HUES64 (cell line): Measurements from ENCODE around the gene SELENOI.
"Not testable (repeated sequence)": the region's sequence is repeated elsewhere in the genome, so short reads cannot be mapped to it uniquely, and the experiment has no call there.

Experiments used
- H3K27ac ChIP-seq: 2 replicates; pipeline ENCODE4 v1.7.0; 2013; ENCODE audit warnings: low read depth, low read length, inconsistent platforms
- H3K27me3 ChIP-seq: 2 replicates; pipeline ENCODE4 v1.6.1; 2013; ENCODE audit warnings: mild to moderate bottlenecking, low read length; ENCODE audit not compliant: insufficient read depth
- H3K36me3 ChIP-seq: 2 replicates; pipeline ENCODE4 v1.6.1; 2013; ENCODE audit warnings: mild to moderate bottlenecking, low read length; ENCODE audit not compliant: insufficient read depth
- H3K4me1 ChIP-seq: 2 replicates; pipeline ENCODE4 v1.6.1; 2013; ENCODE audit warnings: mild to moderate bottlenecking, low read length, moderate library complexity; ENCODE audit not compliant: insufficient read depth
- H3K4me3 ChIP-seq: 2 replicates; pipeline ENCODE4 v1.5.1; 2013; ENCODE audit warnings: mild to moderate bottlenecking, low read length, moderate library complexity
- H3K9ac ChIP-seq: 2 replicates; pipeline ENCODE4 v1.6.1; 2013; ENCODE audit warnings: mild to moderate bottlenecking, low read depth, low read length
- H3K9me3 ChIP-seq: 2 replicates; pipeline ENCODE4 v1.6.1; 2013; ENCODE audit warnings: low read depth, low read length; ENCODE audit not compliant: insufficient read depth
- WGBS: fragments of 150-250, 120-280 bp; methylation state at CpG from one replicate; pipeline ENCODE4 v1.1.7; 2013; ENCODE audit warnings: missing lambda C conversion rate; 5-methylcytosine and 5-hydroxymethylcytosine counted together

SELENOI gene

GRCh38 chr2:26359886-26360473, 14.0 kb downstream of the SELENOI start:
- no peak overlapping the region for H3K27ac ChIP-seq
- 88% methylated on average over 3 of the region's 4 CpGs for WGBS
- H3K36me3 ChIP-seq, result peaks cover 16% of the 10 kb centered on the region; the same call in 1 of the 2 replicates
- H3K9ac ChIP-seq, result no peak overlapping the region
- no peaks in the 10 kb centered on the region for H3K9me3 ChIP-seq
- H3K4me3 ChIP-seq, result no peak overlapping the region
- H3K4me1 ChIP-seq, result peaks cover 14% of the 10 kb centered on the region
- H3K27me3 ChIP-seq, result no peaks in the 10 kb centered on the region

DNA sequence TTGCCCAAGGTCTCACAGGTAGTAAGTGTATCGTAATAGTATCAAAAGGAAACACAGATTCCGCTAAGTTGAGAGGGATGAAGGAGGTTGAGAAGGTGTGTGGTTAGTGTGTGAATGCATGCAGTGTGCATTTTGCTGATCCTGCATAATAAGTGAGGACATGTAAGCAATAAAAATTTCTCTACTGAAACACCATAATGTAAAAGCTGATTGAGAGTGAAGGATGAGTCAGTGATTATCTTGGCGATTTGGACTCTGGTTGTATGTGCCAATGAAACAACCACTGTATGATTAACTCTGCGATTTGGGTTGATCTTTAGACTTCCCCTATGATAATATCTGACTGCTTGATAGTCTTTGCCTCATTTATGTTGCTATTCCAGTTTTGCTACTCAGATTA, 17.4 kb downstream of the SELENOI start:
- no peak overlapping the region for H3K4me3 ChIP-seq
- H3K36me3 ChIP-seq, result peaks cover 39% of the 10 kb centered on the region
- no peak overlapping the region for H3K27ac ChIP-seq
- no peak overlapping the region for H3K9ac ChIP-seq
- no peaks in the 10 kb centered on the region for H3K27me3 ChIP-seq
- no peaks in the 10 kb centered on the region for H3K9me3 ChIP-seq
- 97% methylated on average over 4 of the region's 4 CpGs for WGBS
- H3K4me1 ChIP-seq, result no peaks in the 10 kb centered on the region

DNA sequence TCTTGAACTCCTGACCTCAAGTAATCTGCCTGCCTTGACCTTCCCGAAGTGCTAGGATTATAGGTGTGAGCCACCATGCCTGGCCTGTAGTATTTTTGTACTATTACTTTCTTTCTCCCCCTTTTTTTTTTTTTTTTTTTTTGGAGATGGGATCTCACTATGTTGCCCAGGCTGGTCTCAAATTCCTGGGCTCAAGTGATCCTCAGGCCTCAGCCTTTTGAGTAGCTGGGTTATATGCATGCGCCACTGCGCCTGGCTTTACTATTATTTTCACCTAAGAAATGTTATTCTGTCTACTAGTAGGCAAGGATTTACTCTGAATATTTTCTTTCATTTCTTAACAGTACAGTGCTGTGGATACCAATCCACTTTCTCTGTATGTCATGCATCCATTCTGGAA, 18.0 kb downstream of the SELENOI start:
- Histone ChIP-seq H3K27me3 (no peaks in the 10 kb centered on the region), H3K36me3 (peaks cover 45% of the 10 kb centered on the region), H3K4me1 (no peaks in the 10 kb centered on the region), H3K27ac (no peak overlapping the region), H3K4me3 (no peak overlapping the region), H3K9ac (no peak overlapping the region), H3K9me3 (no peaks in the 10 kb centered on the region)
- 73% methylated on average over 3 of the region's 3 CpGs for WGBS

DNA sequence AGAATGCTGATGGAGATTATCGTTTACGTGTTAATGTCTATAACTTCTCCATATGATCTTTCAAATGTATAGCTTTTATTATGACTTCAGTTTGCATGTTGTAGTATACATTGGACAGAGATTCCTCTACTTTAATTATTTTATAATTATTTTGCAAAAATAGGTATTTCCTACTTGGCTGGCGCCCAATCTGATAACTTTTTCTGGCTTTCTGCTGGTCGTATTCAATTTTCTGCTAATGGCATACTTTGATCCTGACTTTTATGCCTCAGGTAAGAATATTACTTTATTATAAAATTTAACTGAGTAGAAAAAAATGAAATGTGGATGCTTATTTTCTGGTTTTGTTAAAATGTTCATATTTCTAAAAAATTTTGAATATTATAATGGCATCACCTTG, 18.7 kb downstream of the SELENOI start:
- H3K9me3 ChIP-seq, result no peaks in the 10 kb centered on the region
- no peak overlapping the region for H3K27ac ChIP-seq
- H3K36me3 ChIP-seq, result peaks cover 52% of the 10 kb centered on the region
- no peaks in the 10 kb centered on the region for H3K27me3 ChIP-seq
- H3K4me3 ChIP-seq, result no peak overlapping the region
- no peak overlapping the region for H3K9ac ChIP-seq
- WGBS, result 100% methylated on average over 4 of the region's 4 CpGs
- no peaks in the 10 kb centered on the region for H3K4me1 ChIP-seq

DNA sequence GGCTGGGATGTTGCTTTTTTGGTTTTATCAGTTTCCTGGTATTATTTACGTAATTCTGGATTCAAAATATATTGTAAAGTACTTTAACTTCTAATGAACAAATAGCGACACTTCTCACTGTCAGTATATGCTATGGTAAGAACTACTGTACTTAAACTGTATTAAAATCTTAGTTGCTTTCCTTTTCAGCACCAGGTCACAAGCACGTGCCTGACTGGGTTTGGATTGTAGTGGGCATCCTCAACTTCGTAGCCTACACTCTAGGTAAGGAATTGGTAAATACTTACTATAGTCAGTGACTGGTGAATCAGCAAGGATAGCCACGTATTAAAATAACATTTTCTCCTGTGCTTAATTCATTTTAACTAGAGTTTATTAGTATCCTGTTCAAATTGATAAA, 21.0 kb downstream of the SELENOI start:
- Histone ChIP-seq H3K4me3 (no peak overlapping the region), H3K36me3 (peaks cover 56% of the 10 kb centered on the region), H3K27me3 (no peaks in the 10 kb centered on the region), H3K9ac (no peak overlapping the region), H3K27ac (no peak overlapping the region), H3K9me3 (peaks cover 3% of the 10 kb centered on the region; the same call in 1 of the 2 replicates), H3K4me1 (no peaks in the 10 kb centered on the region)
- WGBS, result 94% methylated on average over 3 of the region's 5 CpGs

DNA sequence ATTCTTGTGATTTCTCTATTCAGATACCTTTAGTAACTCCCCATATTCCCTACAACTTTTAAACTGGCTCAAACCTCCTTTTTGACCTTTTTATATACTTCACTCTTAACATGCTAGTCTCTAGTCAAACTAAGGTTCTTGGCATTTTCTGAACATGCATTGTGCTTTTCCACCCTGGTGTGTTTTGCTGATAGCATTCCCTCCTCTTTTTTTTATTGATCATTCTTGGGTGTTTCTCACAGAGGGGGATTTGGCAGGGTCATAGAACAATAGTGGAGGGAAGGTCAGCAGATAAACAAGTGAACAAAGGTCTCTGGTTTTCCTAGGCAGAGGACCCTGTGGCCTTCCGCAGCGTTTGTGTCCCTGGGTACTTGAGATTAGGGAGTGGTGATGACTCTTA, 23.7 kb downstream of the SELENOI start:
- not testable (repeated sequence) for H3K4me1 ChIP-seq, H3K9ac ChIP-seq, H3K27ac ChIP-seq, H3K27me3 ChIP-seq, H3K4me3 ChIP-seq, H3K9me3 ChIP-seq
- H3K36me3 ChIP-seq, result peaks cover 74% of the 10 kb centered on the region
- WGBS, result no CpG with 5 or more reads among the region's 2 CpGs

GRCh38 chr2:26370909-26371308, 25.0 kb downstream of the SELENOI start:
- H3K27me3 ChIP-seq, H3K4me3 ChIP-seq, H3K27ac ChIP-seq, H3K4me1 ChIP-seq, H3K9ac ChIP-seq, H3K9me3 ChIP-seq: not testable (repeated sequence)
- WGBS, result 95% methylated on average over 19 of the region's 31 CpGs
- H3K36me3 ChIP-seq, result peaks cover 76% of the 10 kb centered on the region

GRCh38 chr2:26376799-26377198, 30.9 kb downstream of the SELENOI start:
- whole genome bisulfite sequencing, result 100% methylated on average over 1 of the region's 1 CpG
- H3K9me3 ChIP-seq, result peaks cover 1% of the 10 kb centered on the region; the same call in 1 of the 2 replicates
- H3K9ac ChIP-seq, result no peak overlapping the region
- H3K36me3 ChIP-seq, result peaks cover 92% of the 10 kb centered on the region
- no peak overlapping the region for H3K4me3 ChIP-seq
- H3K4me1 ChIP-seq, result no peaks in the 10 kb centered on the region
- H3K27ac ChIP-seq, result no peak overlapping the region
- no peaks in the 10 kb centered on the region for H3K27me3 ChIP-seq

- Histone ChIP-seq H3K27me3 (no peaks in the 10 kb centered on the region), H3K36me3 (peaks cover 85% of the 10 kb centered on the region), H3K4me1 (no peaks in the 10 kb centered on the region), H3K9ac (no peak overlapping the region), H3K27ac (no peak overlapping the region), H3K4me3 (no peak overlapping the region), H3K9me3 (no peaks in the 10 kb centered on the region)
- 100% methylated on average over 2 of the region's 2 CpGs for WGBS
Observed at GRCh38 chr2:26380281-26380680, 34.3 kb downstream of the SELENOI start.

GRCh38 chr2:26382564-26382963, 36.6 kb downstream of the SELENOI start:
- no peak overlapping the region for H3K4me3 ChIP-seq

GRCh38 chr2:26384183-26384582, 38.2 kb downstream of the SELENOI start:
- WGBS, result 95% methylated on average over 8 of the region's 9 CpGs

More at GRCh38 chr2:26382564-26382963, 36.6 kb downstream of the SELENOI start:
- H3K9ac ChIP-seq, result no peak overlapping the region
- no peaks in the 10 kb centered on the region for H3K27me3 ChIP-seq
- no peaks in the 10 kb centered on the region for H3K4me1 ChIP-seq
- 93% methylated on average over 3 of the region's 3 CpGs for WGBS
- no peak overlapping the region for H3K27ac ChIP-seq
- H3K36me3 ChIP-seq, result peaks cover 85% of the 10 kb centered on the region
- H3K9me3 ChIP-seq, result no peaks in the 10 kb centered on the region

DNA sequence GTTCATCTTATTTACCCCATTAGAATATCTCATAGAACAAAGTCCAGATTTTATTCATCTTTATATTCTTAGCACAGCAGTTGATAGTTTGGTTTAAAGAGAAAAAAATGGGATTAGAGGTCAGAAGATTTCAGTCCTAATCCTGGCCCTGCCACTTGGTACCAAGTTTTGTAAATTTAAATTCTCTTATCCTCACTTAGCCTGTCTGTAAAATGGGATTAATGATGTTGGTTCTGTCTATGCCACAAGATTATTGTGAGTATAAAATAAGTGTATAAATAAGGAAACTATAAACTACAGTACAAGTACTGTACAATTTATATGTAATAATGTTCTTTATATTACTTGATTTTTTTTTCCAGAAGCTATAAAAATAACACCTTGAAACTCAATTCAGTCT, 38.7 kb downstream of the SELENOI start:
- H3K27me3 ChIP-seq, result no peaks in the 10 kb centered on the region
- H3K4me1 ChIP-seq, result no peaks in the 10 kb centered on the region
- no peak overlapping the region for H3K9ac ChIP-seq
- no peak overlapping the region for H3K27ac ChIP-seq
- H3K4me3 ChIP-seq, result no peak overlapping the region
- H3K9me3 ChIP-seq, result no peaks in the 10 kb centered on the region
- peaks cover 86% of the 10 kb centered on the region for H3K36me3 ChIP-seq

More at GRCh38 chr2:26384183-26384582, 38.2 kb downstream of the SELENOI start:
- peaks cover 85% of the 10 kb centered on the region for H3K36me3 ChIP-seq
- H3K4me1 ChIP-seq, result no peaks in the 10 kb centered on the region
- H3K9me3 ChIP-seq, result no peaks in the 10 kb centered on the region
- H3K27ac ChIP-seq, result no peak overlapping the region
- no peak overlapping the region for H3K4me3 ChIP-seq
- no peak overlapping the region for H3K9ac ChIP-seq
- no peaks in the 10 kb centered on the region for H3K27me3 ChIP-seq
